ENCODE results near the gene MAGI3.

Gene MAGI3

DNA sequence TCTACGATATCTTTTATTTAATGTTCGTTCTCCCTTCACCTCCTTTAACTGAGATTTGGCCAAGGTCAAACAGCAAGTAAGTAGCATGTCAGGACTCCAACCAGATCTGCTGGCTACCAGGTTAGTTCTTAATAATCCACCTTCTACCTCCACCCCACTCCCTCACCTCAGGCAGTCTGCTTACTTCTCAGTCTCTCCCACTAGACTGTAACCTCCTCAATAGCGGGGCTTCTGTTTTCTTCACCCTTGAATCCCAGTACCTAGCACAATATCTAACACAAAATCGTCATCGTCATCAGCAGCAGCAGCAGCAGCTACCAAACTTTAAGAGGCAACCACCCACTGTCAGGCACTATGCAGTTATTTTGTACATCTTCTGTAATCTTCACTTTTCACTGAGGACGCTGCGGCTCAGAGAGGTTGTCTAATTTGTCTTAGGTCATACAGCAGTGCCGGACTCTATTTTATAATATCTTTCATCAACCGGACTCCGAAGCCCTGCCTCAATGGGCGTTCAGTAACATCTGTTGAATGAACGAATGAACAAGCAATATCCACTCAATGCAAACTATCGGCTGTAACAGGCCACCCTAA, 859 bp upstream of the MAGI3 start:
- TF ChIP-seq CTCF (IDR thresholded peaks at IDR 0.05; ENCODE audit: extremely low read depth, insufficient read depth, missing control alignments) = no peak
- in situ Hi-C loops (cut with MboI; ENCODE audit: low pct_unique_long_range_greater_than_20kb, low sequenced_read_pairs, unreplicated experiment) = no loop called here
- no peak for DNase-seq (ENCODE audit: low spot score)

GRCh38 chr1:113390871-113391648, 745 bp downstream of the MAGI3 start:
- peak; percentile 27 for DNase-seq (ENCODE audit: low spot score)
- in situ Hi-C loops (cut with MboI; ENCODE audit: low pct_unique_long_range_greater_than_20kb, low sequenced_read_pairs, unreplicated experiment) = no loop called here
- no peak for TF ChIP-seq CTCF (IDR thresholded peaks at IDR 0.05; ENCODE audit: extremely low read depth, insufficient read depth, missing control alignments)

DNA sequence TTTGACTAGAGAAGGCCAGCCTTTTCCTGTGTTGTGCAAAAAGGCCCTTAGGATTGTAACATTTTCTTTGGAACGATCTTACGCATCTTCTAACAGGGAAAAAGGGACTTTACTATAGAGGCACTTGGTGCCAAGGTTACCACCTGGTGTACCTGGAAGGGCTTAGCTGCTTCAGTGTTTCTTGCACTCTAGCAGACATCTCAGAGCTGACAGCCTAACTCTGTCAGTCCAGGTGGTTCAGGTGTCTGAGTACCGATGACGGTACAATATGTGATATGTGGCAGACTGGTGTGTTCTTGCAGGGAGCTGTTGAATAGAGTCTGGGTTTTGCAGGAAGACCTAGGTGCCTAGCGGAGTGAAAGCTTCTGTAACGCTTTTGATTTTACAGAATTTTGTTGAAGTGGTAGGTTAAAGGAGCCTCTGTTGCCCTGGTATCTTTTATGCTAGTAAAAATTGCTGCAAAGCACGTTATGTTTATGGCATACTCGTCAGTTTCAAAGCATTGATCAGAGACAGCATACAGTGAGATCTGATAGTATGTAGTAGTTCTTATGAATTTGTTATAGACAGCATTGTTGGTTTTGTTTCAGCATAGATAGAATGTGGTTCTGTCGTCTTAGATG, 1.4 kb downstream of the MAGI3 start:
- peak; percentile 9 for DNase-seq (ENCODE audit: low spot score)
- in situ Hi-C loops (cut with MboI; ENCODE audit: low pct_unique_long_range_greater_than_20kb, low sequenced_read_pairs, unreplicated experiment) = no loop called here
- no peak for TF ChIP-seq CTCF (IDR thresholded peaks at IDR 0.05; ENCODE audit: extremely low read depth, insufficient read depth, missing control alignments)

DNA sequence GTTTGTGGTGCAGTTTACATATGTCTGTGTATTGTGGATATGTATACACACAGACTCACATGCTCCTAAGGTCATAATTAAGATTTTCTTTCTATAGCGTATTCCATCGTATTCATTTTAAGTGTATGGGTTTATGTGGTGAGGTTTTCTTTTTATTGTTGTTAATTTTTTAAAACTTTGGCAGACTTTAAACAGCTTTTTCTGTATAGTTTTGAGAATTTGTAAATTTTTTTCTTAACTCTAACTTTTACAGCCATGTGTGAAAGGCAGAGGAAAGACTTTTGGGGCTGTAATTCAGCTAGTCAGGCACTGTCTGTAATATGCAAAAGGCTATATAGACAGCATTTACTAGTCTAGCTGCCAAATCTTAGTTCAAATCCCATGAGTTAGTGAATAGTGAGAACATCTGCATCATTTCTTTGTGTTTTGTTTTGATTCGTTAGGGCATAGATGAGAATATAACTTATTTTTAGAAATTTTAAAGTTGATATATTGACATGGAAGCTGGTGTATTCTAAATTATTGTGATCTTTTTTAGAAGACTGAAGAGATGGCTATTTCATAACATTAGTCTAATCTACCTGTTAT, 2.3 kb downstream of the MAGI3 start:
- in situ Hi-C loops (cut with MboI; ENCODE audit: low pct_unique_long_range_greater_than_20kb, low sequenced_read_pairs, unreplicated experiment) = no loop called here
- no peak for DNase-seq (ENCODE audit: low spot score)
- no peak for TF ChIP-seq CTCF (IDR thresholded peaks at IDR 0.05; ENCODE audit: extremely low read depth, insufficient read depth, missing control alignments)

GRCh38 chr1:113394043-113394862, 3.9 kb downstream of the MAGI3 start:
- no peak for TF ChIP-seq CTCF (IDR thresholded peaks at IDR 0.05; ENCODE audit: extremely low read depth, insufficient read depth, missing control alignments)
- in situ Hi-C loops (cut with MboI; ENCODE audit: low pct_unique_long_range_greater_than_20kb, low sequenced_read_pairs, unreplicated experiment) = no loop called here
- DNase-seq (ENCODE audit: low spot score) = no peak

GRCh38 chr1:113394863-113395259, 4.5 kb downstream of the MAGI3 start:
- no peak for TF ChIP-seq CTCF (IDR thresholded peaks at IDR 0.05; ENCODE audit: extremely low read depth, insufficient read depth, missing control alignments)
- DNase-seq (ENCODE audit: low spot score) = no peak
- in situ Hi-C loops (cut with MboI; ENCODE audit: low pct_unique_long_range_greater_than_20kb, low sequenced_read_pairs, unreplicated experiment) = no loop called here

Measured in GM13977 (cell line).